Liver (tissue), 9 donors: Measurements from ENCODE around the gene CYTL1. TPM values are rescaled to one million over a fixed set of nuclear protein-coding genes. Genes with fewer than 3 reads are reported as not detected.
A peak's percentile ranks its signal among the peaks of the same experiment; 100 is the strongest.

Experiments
- DNase-seq: peaks from one replicate; pipeline ENCODE4 v3.0.0-alpha.2; 2017; ENCODE audit warnings: low spot score
- H3K27ac ChIP-seq, 2 donors: one replicate each; pipeline ENCODE4 v1.7.0; 2013; ENCODE audit warnings: inconsistent platforms in 2 of 2, low read length in 2 of 2, control low read depth in 1 of 2, low read depth in 1 of 2, mild to moderate bottlenecking in 1 of 2
- H3K27me3 ChIP-seq, 4 donors: one replicate each; pipeline versions ENCODE4 v1.6.1 to v1.7.0; 2013; ENCODE audit warnings: low read length in 3 of 4, inconsistent platforms in 1 of 4, mild to moderate bottlenecking in 1 of 4, moderate library complexity in 1 of 4; ENCODE audit not compliant: control insufficient read depth in 4 of 4, insufficient read depth in 4 of 4
- H3K36me3 ChIP-seq, 4 donors: one replicate each; pipeline versions ENCODE4 v1.6.1 to v1.7.0; 2013; ENCODE audit warnings: low read length in 3 of 4, mild to moderate bottlenecking in 3 of 4, low read depth in 1 of 4, moderate library complexity in 1 of 4; ENCODE audit not compliant: control insufficient read depth in 4 of 4, insufficient read depth in 3 of 4
- H3K4me1 ChIP-seq, 4 donors: one replicate each; pipeline versions ENCODE4 v1.6.1 to v1.7.0; 2013; ENCODE audit warnings: low read length in 3 of 4, mild to moderate bottlenecking in 3 of 4, moderate library complexity in 1 of 4; ENCODE audit not compliant: control insufficient read depth in 4 of 4, insufficient read depth in 4 of 4
- H3K4me3 ChIP-seq, 3 donors: one replicate each; pipeline versions ENCODE4 v1.6.1 to v1.7.0; 2013; ENCODE audit warnings: low read length in 3 of 3, control low read depth in 1 of 3, low read depth in 1 of 3, mild to moderate bottlenecking in 1 of 3
- H3K9ac ChIP-seq, 2 donors: one replicate each; pipeline ENCODE4 v1.7.0; 2013; ENCODE audit warnings: low read length in 2 of 2, mild to moderate bottlenecking in 2 of 2, moderate library complexity in 2 of 2, control low read depth in 1 of 2, low read depth in 1 of 2
- H3K9me3 ChIP-seq, 4 donors: one replicate each; pipeline versions ENCODE4 v1.6.1 to v1.7.0; 2013; ENCODE audit warnings: low read length in 3 of 4; ENCODE audit not compliant: control insufficient read depth in 4 of 4
- EGR1 ChIP-seq, 2 donors: IDR thresholded peaks; 2 replicates each; pipeline ENCODE4 v1.6.1; 2016 to 2018; ENCODE audit warnings: antibody characterized with exemption in 2 of 2, low read depth in 2 of 2
- GABPA ChIP-seq, 2 donors: IDR thresholded peaks in 1 of 2; conservative IDR thresholded peaks in 1 of 2; 2 replicates each; pipeline ENCODE4 v1.6.1; 2016; ENCODE audit warnings: antibody characterized with exemption in 2 of 2, mild to moderate bottlenecking in 1 of 2, moderate library complexity in 1 of 2
- HNF4G ChIP-seq: IDR thresholded peaks from 2 replicates; pipeline ENCODE4 v1.6.1; 2016; ENCODE audit warnings: antibody characterized with exemption
- JUND ChIP-seq, 2 donors: IDR thresholded peaks; 2 replicates each; pipeline ENCODE4 v1.6.1; 2016; ENCODE audit warnings: antibody characterized with exemption in 2 of 2
- NR2F2 ChIP-seq: IDR thresholded peaks from 2 replicates; pipeline ENCODE4 v1.6.1; 2016; ENCODE audit warnings: antibody characterized with exemption
- RAD21 ChIP-seq, 2 donors: IDR thresholded peaks; 2 replicates each; pipeline ENCODE4 v1.6.1; 2016; ENCODE audit warnings: antibody characterized with exemption in 2 of 2, mild to moderate bottlenecking in 2 of 2
- RXRA ChIP-seq, 2 donors: IDR thresholded peaks; 2 replicates each; pipeline ENCODE4 v1.6.1; 2017 to 2018; ENCODE audit warnings: antibody characterized with exemption in 2 of 2, mild to moderate bottlenecking in 1 of 2
- TAF1 ChIP-seq: conservative IDR thresholded peaks from 2 replicates; pipeline ENCODE4 v1.6.1; 2016; ENCODE audit warnings: antibody characterized with exemption, mild to moderate bottlenecking
- WGBS: extraction: QIAGEN DNeasy Blood & Tissue Kit; methylation state at CpG from one replicate; pipeline ENCODE4 v1.1.7; 2013; 5-methylcytosine and 5-hydroxymethylcytosine counted together
- polyA plus RNA-seq, 2 donors: library from polyadenylated mRNA; stranded (reverse) in 1 of 2; unstranded in 1 of 2; fragments of 200-250 nt in 1 of 2; fragments of >200 nt in 1 of 2; fragmentation: Nextera tagmentation in 1 of 2; extraction: Ambion mirVana in 1 of 2; gene quantifications; one replicate each; pipeline versions ENCODE4 v1.2.1 to v1.2.3, GENCODE V29; 2013 to 2015
- total RNA-seq, 2 donors: library from RNA; depleted of rRNA; stranded (reverse); fragments of >200 nt; gene quantifications; one replicate each; pipeline ENCODE4 v1.2.3, GENCODE V29; 2014
- TF ChIP-seq, protein P1 (sequence below): fragments of 150-350 bp; IDR thresholded peaks from 2 replicates; pipeline ENCODE4 v1.5.1; 2017; ENCODE audit warnings: improper control_type of control experiment, low read depth, low read length; ENCODE audit not compliant: missing input control
- TF ChIP-seq, protein P2 (sequence below): IDR thresholded peaks from 2 replicates; pipeline ENCODE4 v1.6.1; 2016; ENCODE audit warnings: antibody characterized with exemption
- TF ChIP-seq, protein P3 (sequence below): IDR thresholded peaks from 2 replicates; pipeline ENCODE4 v1.6.1; 2016; ENCODE audit warnings: antibody characterized with exemption
- donor health status: healthy.
- donor health status: healthy.
- donor health status: healthy.
- donor health status: healthy.
- donor health status: healthy.

CYTL1 gene
- total and polyA plus RNA-seq, 4 donors = 0.13 to 4.6 TPM; not detected in 2

DNA sequence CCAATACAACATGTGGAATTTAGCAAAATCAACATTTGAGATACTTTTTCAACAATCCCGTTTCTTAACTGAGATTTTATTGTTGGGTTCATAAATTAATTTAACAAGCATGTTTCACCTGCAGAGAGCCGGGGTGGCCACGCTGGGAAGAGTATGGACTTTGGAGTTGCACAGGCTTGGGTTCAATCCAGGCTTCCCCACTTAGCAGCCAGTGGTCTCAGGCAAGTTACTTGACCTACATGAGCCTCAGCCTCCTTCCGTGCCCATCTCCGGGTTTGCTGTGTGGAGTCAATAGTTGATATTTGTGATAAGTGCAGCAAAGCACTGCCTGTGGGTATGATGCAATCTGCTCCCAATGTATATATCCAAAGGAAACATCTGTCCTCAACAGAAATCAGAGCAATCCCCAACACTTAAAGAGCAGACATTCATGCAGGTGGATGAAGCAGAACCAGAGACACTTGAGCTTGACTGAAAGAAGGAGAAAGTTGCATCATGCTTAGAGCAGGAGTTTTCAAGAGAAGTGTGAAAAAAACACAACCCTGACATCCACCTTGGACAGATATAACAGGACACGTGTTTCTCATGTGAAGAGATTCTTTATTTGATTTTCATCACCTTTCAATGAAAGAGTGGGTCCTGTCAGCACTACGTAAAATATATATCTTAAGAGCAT lies 5.1 kb downstream of the CYTL1 start:
- no peaks in the 10 kb centered on the region for H3K36me3 ChIP-seq
- DNase-seq = peak; percentile 27
- no peak overlapping the region for H3K27ac ChIP-seq
- no peak overlapping the region for H3K4me3 ChIP-seq
- H3K9ac ChIP-seq = no peak overlapping the region
- WGBS = 54% methylated on average over 7 of the region's 7 CpGs
- TF ChIP-seq, protein P1, sequence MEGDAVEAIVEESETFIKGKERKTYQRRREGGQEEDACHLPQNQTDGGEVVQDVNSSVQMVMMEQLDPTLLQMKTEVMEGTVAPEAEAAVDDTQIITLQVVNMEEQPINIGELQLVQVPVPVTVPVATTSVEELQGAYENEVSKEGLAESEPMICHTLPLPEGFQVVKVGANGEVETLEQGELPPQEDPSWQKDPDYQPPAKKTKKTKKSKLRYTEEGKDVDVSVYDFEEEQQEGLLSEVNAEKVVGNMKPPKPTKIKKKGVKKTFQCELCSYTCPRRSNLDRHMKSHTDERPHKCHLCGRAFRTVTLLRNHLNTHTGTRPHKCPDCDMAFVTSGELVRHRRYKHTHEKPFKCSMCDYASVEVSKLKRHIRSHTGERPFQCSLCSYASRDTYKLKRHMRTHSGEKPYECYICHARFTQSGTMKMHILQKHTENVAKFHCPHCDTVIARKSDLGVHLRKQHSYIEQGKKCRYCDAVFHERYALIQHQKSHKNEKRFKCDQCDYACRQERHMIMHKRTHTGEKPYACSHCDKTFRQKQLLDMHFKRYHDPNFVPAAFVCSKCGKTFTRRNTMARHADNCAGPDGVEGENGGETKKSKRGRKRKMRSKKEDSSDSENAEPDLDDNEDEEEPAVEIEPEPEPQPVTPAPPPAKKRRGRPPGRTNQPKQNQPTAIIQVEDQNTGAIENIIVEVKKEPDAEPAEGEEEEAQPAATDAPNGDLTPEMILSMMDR = no peak
- H3K27me3 ChIP-seq = peaks cover 0 to 20% (median 1%) of the 10 kb centered on the region in 4 donors
- no peaks in the 10 kb centered on the region for H3K9me3 ChIP-seq
- H3K4me1 ChIP-seq = no peaks in the 10 kb centered on the region

DNA sequence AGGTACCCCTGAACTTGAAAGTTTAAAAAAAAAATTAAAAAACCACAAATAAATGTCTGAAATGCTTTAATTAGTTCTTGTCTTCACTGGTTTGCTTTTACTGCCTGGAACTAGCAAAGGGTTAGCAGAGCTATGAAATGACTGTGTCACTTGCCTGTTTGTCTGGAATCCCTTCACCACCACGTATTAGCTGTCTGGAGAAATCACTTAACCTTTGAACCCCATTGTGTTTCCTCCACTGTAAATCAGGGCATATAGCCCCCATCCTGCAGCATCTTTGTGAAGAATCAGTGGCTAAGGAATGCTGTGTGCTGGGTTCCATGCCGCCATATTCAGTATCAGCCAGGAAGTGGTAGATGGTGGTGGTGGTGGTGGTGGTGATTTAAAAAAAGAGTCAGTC lies 6.3 kb downstream of the CYTL1 start:
- no peak overlapping the region for H3K27ac ChIP-seq
- no peaks in the 10 kb centered on the region for H3K36me3 ChIP-seq
- no peak for DNase-seq
- TF ChIP-seq RAD21 (IDR thresholded peaks at IDR 0.05) = no peak
- no peak for TF ChIP-seq JUND (IDR thresholded peaks at IDR 0.05)
- no peak for TF ChIP-seq HNF4G
- WGBS = 56% methylated on average over 2 of the region's 2 CpGs
- H3K4me1 ChIP-seq = no peaks in the 10 kb centered on the region
- H3K27me3 ChIP-seq = peaks cover 0 to 20% (median 1%) of the 10 kb centered on the region in 4 donors
- H3K9me3 ChIP-seq = no peaks in the 10 kb centered on the region
- no peak overlapping the region for H3K4me3 ChIP-seq
- H3K9ac ChIP-seq = no peak overlapping the region

DNA sequence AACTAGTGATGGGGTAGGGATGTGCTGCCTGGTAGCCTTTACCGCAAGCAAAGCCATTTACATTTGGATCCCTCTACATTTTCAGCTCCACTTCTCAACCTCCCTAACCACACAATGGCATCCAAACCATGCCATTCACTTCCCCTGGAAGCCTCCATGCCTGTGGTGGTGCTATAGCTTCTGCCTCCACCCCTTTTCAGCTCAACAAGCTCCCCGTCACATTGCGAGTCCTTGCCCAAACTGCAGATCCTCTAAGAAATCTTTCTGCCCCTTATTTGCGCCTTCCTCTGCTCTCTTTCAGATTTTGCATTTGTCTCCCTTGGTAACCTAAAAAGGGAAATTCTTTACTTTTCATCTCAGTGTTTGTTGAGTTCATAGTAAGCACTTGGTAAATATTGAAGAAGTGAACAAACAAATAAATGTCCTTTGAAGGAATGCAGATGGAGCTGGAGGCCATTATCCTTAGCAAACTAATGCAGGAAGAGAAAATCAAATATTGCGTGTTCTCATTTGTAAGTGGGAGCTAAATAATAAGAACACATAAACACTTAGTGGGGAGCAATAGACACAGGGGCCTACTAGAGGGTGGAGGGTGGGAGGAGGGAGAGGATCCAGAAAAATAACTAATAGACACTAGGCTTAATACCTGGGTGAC lies 6.9 kb downstream of the CYTL1 start:
- H3K4me3 ChIP-seq = no peak overlapping the region
- no peaks in the 10 kb centered on the region for H3K4me1 ChIP-seq
- 79% methylated on average over 5 of the region's 5 CpGs for WGBS
- TF ChIP-seq EGR1 (IDR thresholded peaks at IDR 0.05; ENCODE audit: low read depth in 2 of 2) (no peak), JUND (IDR thresholded peaks at IDR 0.05) (no peak), NR2F2 (no peak), GABPA (IDR thresholded peaks at IDR 0.05 in 1 of 2, conservative IDR thresholded peaks at IDR 0.05 in 1 of 2) (no peak), RXRA (IDR thresholded peaks at IDR 0.05) (no peak)
- TF ChIP-seq, protein P2, sequence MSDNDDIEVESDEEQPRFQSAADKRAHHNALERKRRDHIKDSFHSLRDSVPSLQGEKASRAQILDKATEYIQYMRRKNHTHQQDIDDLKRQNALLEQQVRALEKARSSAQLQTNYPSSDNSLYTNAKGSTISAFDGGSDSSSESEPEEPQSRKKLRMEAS = no peak
- H3K27me3 ChIP-seq = peaks cover 0 to 20% (median 1%) of the 10 kb centered on the region in 4 donors
- H3K9me3 ChIP-seq = no peaks in the 10 kb centered on the region
- H3K36me3 ChIP-seq = no peaks in the 10 kb centered on the region
- H3K9ac ChIP-seq = no peak overlapping the region
- DNase-seq = no peak
- H3K27ac ChIP-seq = no peak overlapping the region

DNA sequence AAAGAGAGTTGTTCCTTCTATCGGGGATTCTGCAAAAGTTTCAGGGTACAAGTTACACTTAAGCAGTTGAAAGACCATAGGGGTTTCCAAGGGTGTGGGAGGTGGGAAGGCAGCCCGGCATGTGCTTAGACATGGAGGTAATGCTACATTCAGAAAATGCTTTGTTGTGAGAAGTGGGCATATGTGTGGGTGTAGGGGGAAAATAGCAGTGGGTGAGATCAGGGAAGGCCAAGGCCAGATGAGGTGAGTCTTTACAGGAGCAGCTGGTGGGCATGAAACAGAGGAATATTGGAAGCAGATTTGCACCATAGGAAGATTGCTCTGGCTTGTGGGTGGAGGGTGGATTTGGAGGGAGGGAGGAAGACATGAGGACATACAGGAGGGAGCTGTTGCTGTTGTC lies 8.3 kb downstream of the CYTL1 start:
- Histone ChIP-seq H3K27me3 (peaks cover 0 to 15% (median 0%) of the 10 kb centered on the region in 4 donors), H3K36me3 (no peaks in the 10 kb centered on the region), H3K4me3 (no peak overlapping the region), H3K9me3 (no peaks in the 10 kb centered on the region), H3K27ac (no peak overlapping the region), H3K9ac (no peak overlapping the region), H3K4me1 (no peaks in the 10 kb centered on the region)
- WGBS = 91% methylated on average over 2 of the region's 2 CpGs
- DNase-seq = no peak
- TF ChIP-seq, protein P1 = no peak
- no peak for TF ChIP-seq EGR1 (IDR thresholded peaks at IDR 0.05; ENCODE audit: low read depth in 2 of 2)
- TF ChIP-seq GABPA (IDR thresholded peaks at IDR 0.05 in 1 of 2, conservative IDR thresholded peaks at IDR 0.05 in 1 of 2) = no peak
- no peak for TF ChIP-seq TAF1
- TF ChIP-seq JUND (IDR thresholded peaks at IDR 0.05) = no peak
- no peak for TF ChIP-seq RXRA (IDR thresholded peaks at IDR 0.05)
- TF ChIP-seq, protein P3, sequence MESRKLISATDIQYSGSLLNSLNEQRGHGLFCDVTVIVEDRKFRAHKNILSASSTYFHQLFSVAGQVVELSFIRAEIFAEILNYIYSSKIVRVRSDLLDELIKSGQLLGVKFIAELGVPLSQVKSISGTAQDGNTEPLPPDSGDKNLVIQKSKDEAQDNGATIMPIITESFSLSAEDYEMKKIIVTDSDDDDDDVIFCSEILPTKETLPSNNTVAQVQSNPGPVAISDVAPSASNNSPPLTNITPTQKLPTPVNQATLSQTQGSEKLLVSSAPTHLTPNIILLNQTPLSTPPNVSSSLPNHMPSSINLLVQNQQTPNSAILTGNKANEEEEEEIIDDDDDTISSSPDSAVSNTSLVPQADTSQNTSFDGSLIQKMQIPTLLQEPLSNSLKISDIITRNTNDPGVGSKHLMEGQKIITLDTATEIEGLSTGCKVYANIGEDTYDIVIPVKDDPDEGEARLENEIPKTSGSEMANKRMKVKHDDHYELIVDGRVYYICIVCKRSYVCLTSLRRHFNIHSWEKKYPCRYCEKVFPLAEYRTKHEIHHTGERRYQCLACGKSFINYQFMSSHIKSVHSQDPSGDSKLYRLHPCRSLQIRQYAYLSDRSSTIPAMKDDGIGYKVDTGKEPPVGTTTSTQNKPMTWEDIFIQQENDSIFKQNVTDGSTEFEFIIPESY = no peak
- no peak for TF ChIP-seq NR2F2
